PC-3 (cell line): ENCODE data around the gene OGFOD3. TPM values are rescaled to one million over a fixed set of nuclear protein-coding genes. Genes with fewer than 3 reads are reported as not detected.

Experiments
- ATAC-seq: fragments of 200-7000 bp; cut with Tn5 transposase; 2 replicates; pipeline ENCODE4 v1.9.1; 2020; ENCODE audit warnings: mild to moderate bottlenecking, moderate library complexity
- BruUV-seq: library from RNA; stranded (reverse); fragments of 400-500 nt; replicated peaks from 2 replicates; lab custom pipeline; 2021; lab: Mats Ljungman, UMichigan
- CTCF ChIA-PET: fragments of 300-600 bp; sonication (Branson Sonifier 250); formaldehyde crosslinking; loops from one replicate; lab custom pipeline; 2022; ENCODE audit warnings: antibody characterized with exemption; lab: Charles Lee
- POLR2A ChIA-PET: fragments of 300-600 bp; sonication (Branson Sonifier 250); formaldehyde crosslinking; loops from one replicate; lab custom pipeline; 2022; ENCODE audit warnings: antibody characterized with exemption; ENCODE audit not compliant: unreplicated experiment; lab: Charles Lee
- DNase-seq: peaks from one replicate; pipeline ENCODE4 v3.0.0-alpha.2; 2015
- H2AFZ ChIP-seq: fragments of 300-600 bp; sonication (generic); 2 replicates; pipeline ENCODE4 v1.6.0; 2016; ENCODE audit warnings: antibody characterized with exemption, low read length
- H3F3A ChIP-seq: fragments of 300-600 bp; sonication (generic); one replicate; pipeline ENCODE4 v1.6.0; 2017; ENCODE audit warnings: antibody characterized with exemption, low read length, control low read depth, mild to moderate bottlenecking; ENCODE audit not compliant: unreplicated experiment
- H3K27ac ChIP-seq: fragments of 300-600 bp; sonication (generic); 2 replicates; pipeline ENCODE4 v1.5.1; 2016; ENCODE audit warnings: mild to moderate bottlenecking, low read length
- H3K27me3 ChIP-seq: fragments of 300-600 bp; sonication (generic); 2 replicates; pipeline ENCODE4 v1.6.1; 2016; ENCODE audit warnings: low read length, mixed read lengths
- H3K36me3 ChIP-seq: fragments of 300-600 bp; sonication (generic); 2 replicates; pipeline ENCODE4 v1.6.1; 2016; ENCODE audit warnings: low read depth, mixed run types, low read length, mixed read lengths
- H3K4me1 ChIP-seq: fragments of 300-600 bp; sonication (generic); 2 replicates; pipeline ENCODE4 v1.5.1; 2016; ENCODE audit warnings: low read length; ENCODE audit not compliant: insufficient read depth
- H3K4me2 ChIP-seq: fragments of 300-600 bp; sonication (generic); 2 replicates; pipeline ENCODE4 v1.6.0; 2016; ENCODE audit warnings: low read length
- H3K4me3 ChIP-seq: fragments of 300-600 bp; sonication (generic); 2 replicates; pipeline ENCODE4 v1.5.1; 2016; ENCODE audit warnings: mild to moderate bottlenecking, low read length, mixed read lengths
- H3K79me2 ChIP-seq: fragments of 300-600 bp; sonication (generic); 2 replicates; pipeline ENCODE4 v1.6.1; 2017; ENCODE audit warnings: low read length, mixed read lengths
- H3K9ac ChIP-seq: fragments of 300-600 bp; sonication (generic); 2 replicates; pipeline ENCODE4 v1.6.0; 2016; ENCODE audit warnings: mild to moderate bottlenecking, low read length
- H3K9me2 ChIP-seq: fragments of 300-600 bp; sonication (generic); replicated peaks from 2 replicates; pipeline ENCODE4 v1.6.1; 2016; ENCODE audit warnings: mixed run types, low read length, mixed read lengths
- H3K9me3 ChIP-seq: fragments of 300-600 bp; sonication (generic); 2 replicates; pipeline ENCODE4 v1.6.1; 2016; ENCODE audit warnings: low read length, mixed read lengths
- H4K20me1 ChIP-seq: fragments of 300-600 bp; sonication (generic); 2 replicates; pipeline ENCODE4 v1.6.1; 2016; ENCODE audit warnings: low read length, mixed read lengths
- CTCF ChIP-seq: fragments of 300-600 bp; sonication (generic); conservative IDR thresholded peaks from 2 replicates; pipeline ENCODE4 v1.5.1; 2017; ENCODE audit warnings: antibody characterized with exemption, low read depth, mild to moderate bottlenecking, low read length
- EZH2 ChIP-seq: fragments of 300-600 bp; sonication (generic); IDR thresholded peaks from one replicate; pipeline ENCODE4 v1.6.1; 2017; ENCODE audit warnings: antibody characterized with exemption, mild to moderate bottlenecking, low read length; ENCODE audit not compliant: unreplicated experiment
- EZH2phosphoT487 ChIP-seq: fragments of 300-600 bp; sonication (generic); IDR thresholded peaks from 2 replicates; pipeline ENCODE4 v1.6.1; 2018; ENCODE audit warnings: mild to moderate bottlenecking, antibody characterized with exemption, low read length, borderline replicate concordance
- intact Hi-C: fragments of 100-400 bp; cut with micrococcal nuclease; formaldehyde crosslinking; loops from 2 replicates; pipeline ENCODE4 v1.9.0; 2023
- total RNA-seq: library from RNA; depleted of rRNA; stranded (reverse); fragments of >200 nt; gene quantifications from 2 replicates; pipeline ENCODE4 v1.2.3, GENCODE V29; 2014

Gene OGFOD3
- total RNA-seq, 1 experiment from 2014 or later: 56.1 TPM

- H2AFZ ChIP-seq: no peak overlapping the region
- H3K4me1 ChIP-seq: peaks cover 6% of the 10 kb centered on the region; the same call in 1 of the 2 replicates
- POLR2A ChIA-PET: no interaction called here
- H3K9ac ChIP-seq: no peak overlapping the region
- no peaks in the 10 kb centered on the region for H3K9me2 ChIP-seq
- H3K79me2 ChIP-seq: no peaks in the 10 kb centered on the region
- no peak for TF ChIP-seq EZH2
- no peak for TF ChIP-seq EZH2phosphoT487
- TF ChIP-seq CTCF: no peak
- no peak overlapping the region for H3K4me2 ChIP-seq
- BruUV-seq: no TSS peak
- H3K4me3 ChIP-seq: no peak overlapping the region
- no peaks in the 10 kb centered on the region for H3K9me3 ChIP-seq
- no peaks in the 10 kb centered on the region for H3K36me3 ChIP-seq
- no peak overlapping the region for H3K27ac ChIP-seq
- no peaks in the 10 kb centered on the region for H3F3A ChIP-seq
- ATAC-seq (no peak), DNase-seq (no peak)
- CTCF ChIA-PET: no interaction called here
- intact Hi-C loops: no loop called here
- H3K27me3 ChIP-seq: no peaks in the 10 kb centered on the region
- no peaks in the 10 kb centered on the region for H4K20me1 ChIP-seq
These were observed 73.0 kb downstream of the OGFOD3 start for GRCh38 chr17:82345151-82345976.

- Histone ChIP-seq H3K27ac (no peak overlapping the region), H3K27me3 (no peaks in the 10 kb centered on the region), H2AFZ (no peak overlapping the region), H3K4me3 (no peak overlapping the region), H3K79me2 (no peaks in the 10 kb centered on the region), H3K9me3 (no peaks in the 10 kb centered on the region), H3K4me2 (no peak overlapping the region), H3F3A (no peaks in the 10 kb centered on the region), H3K4me1 (peaks cover 10% of the 10 kb centered on the region), H4K20me1 (no peaks in the 10 kb centered on the region), H3K9me2 (no peaks in the 10 kb centered on the region), H3K36me3 (no peaks in the 10 kb centered on the region), H3K9ac (no peak overlapping the region)
- BruUV-seq: no TSS peak
- ChIA-PET CTCF (no interaction called here), POLR2A (no interaction called here)
- ATAC-seq: no peak
- no peak for DNase-seq
- intact Hi-C loops: no loop called here
- TF ChIP-seq EZH2 (no peak), CTCF (no peak), EZH2phosphoT487 (no peak)
These were observed 74.0 kb downstream of the OGFOD3 start for GRCh38 chr17:82344175-82344907.
